GM21526 (cell line): Measurements from ENCODE around the gene DIRAS1.
"Not testable (repeated sequence)": the region's sequence is repeated elsewhere in the genome, so short reads cannot be mapped to it uniquely, and the experiment has no call there.

Experiments used
- ATAC-seq: cut with Tn5 transposase; IDR thresholded peaks from one replicate; pipeline ENCODE4 v1.9.1; 2021; ENCODE audit warnings: moderate library complexity; ENCODE audit not compliant: unreplicated experiment, low FRiP score

Gene DIRAS1

GRCh38 chr19:2715470-2716274 is 5.5 kb downstream of the DIRAS1 start:
- ATAC-seq, result no peak

GRCh38 chr19:2714531-2715269 is 6.5 kb downstream of the DIRAS1 start:
- ATAC-seq, result no peak

- not testable (repeated sequence) for ATAC-seq
Measured at GRCh38 chr19:2714102-2714501, 7.1 kb downstream of the DIRAS1 start.

- not testable (repeated sequence) for ATAC-seq
Measured at GRCh38 chr19:2713170-2713569, 8.0 kb downstream of the DIRAS1 start.

GRCh38 chr19:2711875-2712205 is 9.3 kb downstream of the DIRAS1 start:
- no peak for ATAC-seq

GRCh38 chr19:2711172-2711874 is 9.8 kb downstream of the DIRAS1 start:
- ATAC-seq, result no peak

GRCh38 chr19:2706251-2706650 is 14.9 kb downstream of the DIRAS1 start:
- no peak for ATAC-seq

GRCh38 chr19:2703691-2704216 is 17.4 kb downstream of the DIRAS1 start:
- no peak for ATAC-seq

GRCh38 chr19:2703077-2703437 is 18.1 kb downstream of the DIRAS1 start:
- no peak for ATAC-seq

- peak; percentile 62 for ATAC-seq
Measured at GRCh38 chr19:2702170-2703076, 18.7 kb downstream of the DIRAS1 start, which contains the start of gene GNG7. Gene GNG7 (minus strand): TSS chr19:2702694. CDS start chr19:2520688, 182,006 bp downstream.

- ATAC-seq, result no peak
Measured at GRCh38 chr19:2701361-2702169, 19.6 kb downstream of the DIRAS1 start.

- no peak for ATAC-seq
Measured at GRCh38 chr19:2700660-2701360, 20.4 kb downstream of the DIRAS1 start.

- ATAC-seq, result no peak
Measured at GRCh38 chr19:2699413-2700140, 21.6 kb downstream of the DIRAS1 start.

- ATAC-seq, result no peak
Measured at GRCh38 chr19:2694196-2694595, 27.0 kb downstream of the DIRAS1 start.

GRCh38 chr19:2693492-2694160 is 27.5 kb downstream of the DIRAS1 start:
- ATAC-seq, result no peak

GRCh38 chr19:2691951-2692350 is 29.2 kb downstream of the DIRAS1 start:
- ATAC-seq, result no peak

GRCh38 chr19:2690856-2691255 is 30.3 kb downstream of the DIRAS1 start:
- ATAC-seq, result no peak
